A549 (cell line): Measurements from ENCODE around the gene MYH15. TPM values are rescaled to one million over a fixed set of nuclear protein-coding genes. Genes with fewer than 3 reads are reported as not detected.

ENCODE experiments used
- ATAC-seq, 2 experiments: fragments of 200-7000 bp in 1 of 2; fragments of >200 bp in 1 of 2; cut with Nextera tagmentation in 1 of 2; cut with Tn5 transposase in 1 of 2; 3 replicates each; pipeline versions ENCODE4 v1.8.0 to v1.9.1; 2018 to 2020; ENCODE audit warnings: mild to moderate bottlenecking in 1 of 2, moderate library complexity in 1 of 2
- CTCF ChIA-PET: fragments of 300-600 bp; sonication (Branson Sonifier 250); formaldehyde crosslinking; extraction: SDS; loops from one replicate; lab custom pipeline; 2021; ENCODE audit warnings: antibody characterized with exemption, inconsistent platforms; lab: Yijun Ruan, JAX
- POLR2A ChIA-PET: fragments of 350-600 bp; formaldehyde crosslinking; extraction: SDS; loops from one replicate; lab custom pipeline; 2021; ENCODE audit warnings: antibody characterized with exemption, inconsistent platforms; lab: Yijun Ruan, JAX
- DNase-seq, 2 experiments: peaks; one replicate each; pipeline versions ENCODE4 v3.0.0 to v3.0.0-alpha.2; 2011 to 2016; ENCODE audit warnings: low read depth in 1 of 2, low spot score in 1 of 2
- FAIRE-seq: peaks from 2 replicates; lab custom pipeline; 2011; peaks lifted over from hg19 to GRCh38; lab: Jason Lieb, UNC
- H3K27ac ChIP-seq, 2 experiments: fragments of >200 bp; sonication (Bioruptor Twin); formaldehyde crosslinking; 3 replicates each; pipeline ENCODE4 v1.5.1; 2016 to 2017
- H3K4me1 ChIP-seq: fragments of >200 bp; sonication (Bioruptor Twin); formaldehyde crosslinking; 3 replicates; pipeline ENCODE4 v1.6.1; 2016
- H3K4me2 ChIP-seq: fragments of >200 bp; sonication (Bioruptor Twin); formaldehyde crosslinking; 3 replicates; pipeline ENCODE4 v1.6.1; 2016
- H3K4me3 ChIP-seq: fragments of >200 bp; sonication (Bioruptor Twin); formaldehyde crosslinking; 3 replicates; pipeline ENCODE4 v1.5.1; 2016
- H3K9me3 ChIP-seq: fragments of >200 bp; sonication (Bioruptor Twin); formaldehyde crosslinking; 3 replicates; pipeline ENCODE4 v1.6.1; 2016
- BHLHE40 ChIP-seq: IDR thresholded peaks from 2 replicates; pipeline ENCODE4 v1.6.1; 2012; ENCODE audit warnings: low read depth, low read length, inconsistent platforms
- CEBPB ChIP-seq, 2 experiments: fragments of >200 bp in 1 of 2; sonication (Bioruptor Twin) in 1 of 2; formaldehyde crosslinking in 1 of 2; IDR thresholded peaks; 2 replicates each; pipeline ENCODE4 v1.6.1; 2012 to 2016
- EHMT2 ChIP-seq: fragments of 200-600 bp; sonication (generic); IDR thresholded peaks from 2 replicates; pipeline ENCODE4 v1.6.1; 2016; ENCODE audit warnings: antibody characterized with exemption, low read depth, mild to moderate bottlenecking, moderate library complexity
- ESRRA ChIP-seq: fragments of 150-350 bp; IDR thresholded peaks from 2 replicates; pipeline ENCODE4 v1.6.1; 2014; ENCODE audit warnings: mild to moderate bottlenecking, low read length, borderline replicate concordance
- FOSL2 ChIP-seq, 2 experiments: fragments of 450-650 bp in 1 of 2; fragments of >200 bp in 1 of 2; sonication (Bioruptor Twin) in 1 of 2; formaldehyde crosslinking; IDR thresholded peaks; 2 replicates each; pipeline versions ENCODE4 v1.5.0 to v1.6.1; 2016 to 2020; ENCODE audit warnings: mild to moderate bottlenecking in 1 of 2, moderate library complexity in 1 of 2
- HES2 ChIP-seq: fragments of >200 bp; sonication (Bioruptor Twin); formaldehyde crosslinking; IDR thresholded peaks from 2 replicates; pipeline ENCODE4 v1.6.1; 2016
- HOXB5 ChIP-seq: fragments of 250-450 bp; sonication (Bioruptor Pico); IDR thresholded peaks from 2 replicates; pipeline ENCODE4 v1.5.0; 2020; ENCODE audit warnings: mild to moderate bottlenecking, moderate library complexity
- JUN ChIP-seq, 2 experiments: fragments of >200 bp; sonication (Bioruptor Twin); formaldehyde crosslinking; IDR thresholded peaks; 2 replicates in 1 of 2; 3 replicates in 1 of 2; pipeline ENCODE4 v1.6.1; 2016 to 2017
- MAFK ChIP-seq: fragments of 450-650 bp; IDR thresholded peaks from 2 replicates; pipeline ENCODE4 v1.6.1; 2014; ENCODE audit not compliant: partially characterized antibody
- MAX ChIP-seq: IDR thresholded peaks from 2 replicates; pipeline ENCODE4 v1.6.1; 2012
- MYC ChIP-seq: IDR thresholded peaks from 2 replicates; pipeline ENCODE4 v1.6.1; 2012; ENCODE audit warnings: mild to moderate bottlenecking, inconsistent platforms, low read length, improper control_type of control experiment, borderline replicate concordance
- NPAS2 ChIP-seq: fragments of 250-450 bp; sonication (Bioruptor Pico); IDR thresholded peaks from 2 replicates; pipeline ENCODE4 v1.8.0; 2022; ENCODE audit warnings: mild to moderate bottlenecking, moderate library complexity, borderline replicate concordance
- RARB ChIP-seq: fragments of 250-450 bp; sonication (Bioruptor Pico); IDR thresholded peaks from 2 replicates; pipeline ENCODE4 v1.8.0; 2021; ENCODE audit warnings: mild to moderate bottlenecking, moderate library complexity
- RCOR1 ChIP-seq: fragments of 150-350 bp; IDR thresholded peaks from 2 replicates; pipeline ENCODE4 v1.6.1; 2014; ENCODE audit warnings: antibody characterized with exemption, low read length, low read depth
- RFX5 ChIP-seq: fragments of 450-650 bp; IDR thresholded peaks from 2 replicates; pipeline ENCODE4 v1.7.1; 2014; ENCODE audit warnings: antibody characterized with exemption, mild to moderate bottlenecking, moderate library complexity
- TP53 ChIP-seq: fragments of 250-450 bp; sonication (Bioruptor Pico); IDR thresholded peaks from 2 replicates; pipeline ENCODE4 v1.5.0; 2021; ENCODE audit warnings: mild to moderate bottlenecking, moderate library complexity
- WGBS: methylation state at CpG from one replicate; pipeline ENCODE4 v1.1.6; 2017; ENCODE audit errors: missing lambda C conversion rate; 5-methylcytosine and 5-hydroxymethylcytosine counted together
- polyA plus RNA-seq, 4 experiments: library from polyadenylated mRNA; depleted of rRNA in 3 of 4; stranded (reverse); fragments of >200 nt; fragmentation: RNase III in 1 of 4; extraction: RNeasy Plus Mini Kit Qiagen cat#74134 plus additional on column Dnase treatment in 1 of 4; gene quantifications; 2 replicates in 3 of 4; 3 replicates in 1 of 4; pipeline ENCODE4 v1.2.3, GENCODE V29; 2011 to 2017
- TF ChIP-seq, protein P1 (sequence below): fragments of >200 bp; sonication (Bioruptor Twin); formaldehyde crosslinking; IDR thresholded peaks from 3 replicates; pipeline ENCODE4 v1.5.1; 2016
- TF ChIP-seq, protein P2 (sequence below): IDR thresholded peaks from 2 replicates; pipeline ENCODE4 v1.6.1; 2012
- TF ChIP-seq, protein P3 (sequence below): IDR thresholded peaks from 2 replicates; pipeline ENCODE4 v1.6.1; 2012; ENCODE audit warnings: low read depth, borderline replicate concordance
- TF ChIP-seq, protein P4 (sequence below): fragments of 250-450 bp; sonication (Bioruptor Pico); IDR thresholded peaks from 2 replicates; pipeline ENCODE4 v1.5.0; 2021; ENCODE audit warnings: mild to moderate bottlenecking, moderate library complexity, borderline replicate concordance

Gene MYH15
- polyA plus RNA-seq, 2 of the 4 experiments (the other 2 are of a cell fraction), result 0.39 to 1.7 TPM

DNA sequence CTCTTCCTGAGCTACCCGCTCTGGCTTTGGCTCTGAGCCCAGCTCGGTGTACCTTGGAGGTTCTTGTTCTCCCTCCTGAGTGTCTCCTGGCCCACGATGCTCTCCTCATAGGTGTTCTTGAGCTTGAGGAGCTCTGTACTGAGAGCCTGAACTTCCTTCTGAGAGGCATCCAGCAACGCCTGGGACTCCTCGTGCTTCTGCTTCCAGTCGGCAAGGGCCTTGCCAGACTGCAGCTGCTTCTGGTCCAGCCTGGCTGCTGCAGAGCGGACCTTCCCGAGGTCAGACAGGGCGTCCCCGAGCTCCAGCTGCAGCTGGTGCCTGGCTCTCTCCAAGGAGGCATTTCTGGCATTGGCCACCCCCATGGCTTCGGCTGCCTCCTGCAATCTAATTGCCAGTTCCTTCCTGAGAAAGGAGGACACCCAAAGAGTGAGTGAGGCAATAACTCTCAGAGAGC lies 99.8 kb downstream of the MYH15 start (continued):
- TF ChIP-seq CEBPB (IDR thresholded peaks at IDR 0.05), result no peak

DNA sequence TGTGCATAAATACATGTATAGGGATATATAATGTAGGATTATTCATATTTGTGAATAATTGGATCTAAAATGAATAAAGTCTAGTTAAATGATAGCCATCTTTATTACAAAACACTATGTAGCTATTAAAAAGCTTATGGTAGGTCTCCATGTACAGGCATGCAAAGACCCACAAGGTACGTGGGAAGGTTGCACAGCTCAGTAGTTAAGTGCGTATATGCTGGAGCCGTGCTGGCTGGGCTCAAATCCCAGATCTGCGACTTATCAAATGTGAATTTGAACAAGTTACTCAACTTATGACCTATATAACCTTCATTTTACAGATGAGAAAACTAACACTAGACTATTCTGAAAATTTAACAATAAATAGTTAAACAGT lies 100.6 kb downstream of the MYH15 start:
- H3K4me3 ChIP-seq, result no peak overlapping the region
- ChIA-PET CTCF (interaction anchor here (1.4 to 1.6 kb wide), 2 partner anchors 256 to 472 kb away, joined by 6 to 9 read pairs; no protein-coding TSS in a partner anchor), POLR2A (no interaction called here)
- TF ChIP-seq, protein P1, sequence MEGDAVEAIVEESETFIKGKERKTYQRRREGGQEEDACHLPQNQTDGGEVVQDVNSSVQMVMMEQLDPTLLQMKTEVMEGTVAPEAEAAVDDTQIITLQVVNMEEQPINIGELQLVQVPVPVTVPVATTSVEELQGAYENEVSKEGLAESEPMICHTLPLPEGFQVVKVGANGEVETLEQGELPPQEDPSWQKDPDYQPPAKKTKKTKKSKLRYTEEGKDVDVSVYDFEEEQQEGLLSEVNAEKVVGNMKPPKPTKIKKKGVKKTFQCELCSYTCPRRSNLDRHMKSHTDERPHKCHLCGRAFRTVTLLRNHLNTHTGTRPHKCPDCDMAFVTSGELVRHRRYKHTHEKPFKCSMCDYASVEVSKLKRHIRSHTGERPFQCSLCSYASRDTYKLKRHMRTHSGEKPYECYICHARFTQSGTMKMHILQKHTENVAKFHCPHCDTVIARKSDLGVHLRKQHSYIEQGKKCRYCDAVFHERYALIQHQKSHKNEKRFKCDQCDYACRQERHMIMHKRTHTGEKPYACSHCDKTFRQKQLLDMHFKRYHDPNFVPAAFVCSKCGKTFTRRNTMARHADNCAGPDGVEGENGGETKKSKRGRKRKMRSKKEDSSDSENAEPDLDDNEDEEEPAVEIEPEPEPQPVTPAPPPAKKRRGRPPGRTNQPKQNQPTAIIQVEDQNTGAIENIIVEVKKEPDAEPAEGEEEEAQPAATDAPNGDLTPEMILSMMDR, result no peak
- TF ChIP-seq BHLHE40 (no peak), HOXB5 (CRISPR knock-in tag) (no peak), ESRRA (no peak), RCOR1 (no peak), FOSL2 (IDR thresholded peaks at IDR 0.05) (no peak), FOSL2 (CRISPR knock-in tag; IDR thresholded peaks at IDR 0.05) (no peak), MAX (no peak), MAFK (no peak), NPAS2 (CRISPR knock-in tag) (no peak), TP53 (CRISPR knock-in tag) (no peak), HES2 (no peak)
- TF ChIP-seq, protein P2, sequence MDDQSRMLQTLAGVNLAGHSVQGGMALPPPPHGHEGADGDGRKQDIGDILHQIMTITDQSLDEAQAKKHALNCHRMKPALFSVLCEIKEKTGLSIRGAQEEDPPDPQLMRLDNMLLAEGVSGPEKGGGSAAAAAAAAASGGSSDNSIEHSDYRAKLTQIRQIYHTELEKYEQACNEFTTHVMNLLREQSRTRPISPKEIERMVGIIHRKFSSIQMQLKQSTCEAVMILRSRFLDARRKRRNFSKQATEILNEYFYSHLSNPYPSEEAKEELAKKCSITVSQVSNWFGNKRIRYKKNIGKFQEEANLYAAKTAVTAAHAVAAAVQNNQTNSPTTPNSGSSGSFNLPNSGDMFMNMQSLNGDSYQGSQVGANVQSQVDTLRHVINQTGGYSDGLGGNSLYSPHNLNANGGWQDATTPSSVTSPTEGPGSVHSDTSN, result no peak
- no peak overlapping the region for H3K27ac ChIP-seq
- H3K4me1 ChIP-seq, result no peaks in the 10 kb centered on the region
- ATAC-seq (no peak), FAIRE-seq (no peak), DNase-seq (no peak)
- no peak overlapping the region for H3K4me2 ChIP-seq
- no peaks in the 10 kb centered on the region for H3K9me3 ChIP-seq
- WGBS, result 74% methylated on average over 4 of the region's 4 CpGs

DNA sequence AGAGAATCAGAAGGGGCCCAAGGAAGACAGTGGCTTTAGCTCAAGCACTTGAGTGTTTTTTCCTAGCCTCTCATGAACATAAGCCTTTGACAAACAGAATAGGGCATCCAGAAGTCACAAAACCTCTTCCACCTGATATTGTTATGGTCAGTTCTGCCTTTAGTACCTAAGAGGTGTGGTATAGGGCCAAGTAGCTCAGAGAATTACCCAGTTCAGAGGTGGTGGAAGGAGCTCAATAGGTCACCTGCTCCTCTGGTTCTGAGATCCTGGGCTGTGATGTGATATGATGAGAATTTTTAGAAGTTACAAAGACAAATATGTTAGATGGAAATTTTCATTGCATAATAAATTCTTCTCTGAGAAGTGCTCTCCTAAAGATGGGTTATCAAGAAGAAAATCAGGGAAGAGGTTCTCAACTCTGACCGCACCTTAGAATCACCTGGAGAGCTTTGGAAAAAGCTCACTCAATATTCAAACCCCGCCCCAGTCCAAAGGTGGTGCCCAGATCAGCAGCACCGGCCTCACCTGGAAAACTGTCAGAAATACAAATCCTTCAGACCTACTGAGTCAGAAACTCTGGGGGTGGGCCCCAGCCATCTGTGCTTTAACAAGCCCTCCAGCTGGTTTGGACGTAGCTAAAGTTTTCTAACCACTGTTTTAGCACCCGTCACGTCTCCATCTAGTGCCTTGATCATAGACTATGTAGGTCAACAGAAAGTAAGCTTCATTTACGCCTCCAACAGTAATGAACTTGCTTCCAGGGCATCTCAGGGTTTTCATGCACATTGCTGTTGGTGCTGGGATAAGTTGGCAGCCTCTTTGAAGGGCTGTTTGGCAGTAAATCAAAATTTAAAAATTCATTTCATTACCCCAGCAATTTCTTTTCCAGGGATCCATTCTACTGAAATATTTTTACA lies 101.3 kb downstream of the MYH15 start:
- H3K4me2 ChIP-seq, result no peak overlapping the region
- no peak for TF ChIP-seq RARB (CRISPR knock-in tag)
- TF ChIP-seq, protein P3, sequence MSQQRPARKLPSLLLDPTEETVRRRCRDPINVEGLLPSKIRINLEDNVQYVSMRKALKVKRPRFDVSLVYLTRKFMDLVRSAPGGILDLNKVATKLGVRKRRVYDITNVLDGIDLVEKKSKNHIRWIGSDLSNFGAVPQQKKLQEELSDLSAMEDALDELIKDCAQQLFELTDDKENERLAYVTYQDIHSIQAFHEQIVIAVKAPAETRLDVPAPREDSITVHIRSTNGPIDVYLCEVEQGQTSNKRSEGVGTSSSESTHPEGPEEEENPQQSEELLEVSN, result no peak
- ChIA-PET CTCF (interaction anchor here (0.6 to 1.6 kb wide), 3 partner anchors 256 to 1332 kb away, joined by 3 to 9 read pairs (median 6); no protein-coding TSS in a partner anchor), POLR2A (no interaction called here)
- ATAC-seq, result no peak
- H3K9me3 ChIP-seq, result no peaks in the 10 kb centered on the region
- no peak overlapping the region for H3K4me3 ChIP-seq
- FAIRE-seq, result no peak
- no peak for DNase-seq
- no peaks in the 10 kb centered on the region for H3K4me1 ChIP-seq
- 67% methylated on average over 7 of the region's 7 CpGs for WGBS
- H3K27ac ChIP-seq, result no peak overlapping the region

GRCh38 chr3:108407886-108408285 lies 102.5 kb downstream of the MYH15 start:
- Histone ChIP-seq H3K4me1 (no peaks in the 10 kb centered on the region), H3K27ac (no peak overlapping the region), H3K4me3 (no peak overlapping the region), H3K4me2 (no peak overlapping the region), H3K9me3 (no peaks in the 10 kb centered on the region)
- DNase-seq (no peak), ATAC-seq (no peak), FAIRE-seq (no peak)
- ChIA-PET CTCF (interaction anchor here (0.9 to 1.4 kb wide), 8 partner anchors 9 to 470 kb away, joined by 3 to 6 read pairs (median 4); no protein-coding TSS in a partner anchor), POLR2A (no interaction called here)
- WGBS, result 49% methylated on average over 3 of the region's 3 CpGs
- TF ChIP-seq HOXB5 (CRISPR knock-in tag) (no peak), JUN (IDR thresholded peaks at IDR 0.05) (no peak), MYC (no peak), EHMT2 (no peak), BHLHE40 (no peak), RFX5 (no peak), MAFK (no peak)
- TF ChIP-seq, protein P2, result no peak
- TF ChIP-seq, protein P3, result no peak
- TF ChIP-seq, protein P4, sequence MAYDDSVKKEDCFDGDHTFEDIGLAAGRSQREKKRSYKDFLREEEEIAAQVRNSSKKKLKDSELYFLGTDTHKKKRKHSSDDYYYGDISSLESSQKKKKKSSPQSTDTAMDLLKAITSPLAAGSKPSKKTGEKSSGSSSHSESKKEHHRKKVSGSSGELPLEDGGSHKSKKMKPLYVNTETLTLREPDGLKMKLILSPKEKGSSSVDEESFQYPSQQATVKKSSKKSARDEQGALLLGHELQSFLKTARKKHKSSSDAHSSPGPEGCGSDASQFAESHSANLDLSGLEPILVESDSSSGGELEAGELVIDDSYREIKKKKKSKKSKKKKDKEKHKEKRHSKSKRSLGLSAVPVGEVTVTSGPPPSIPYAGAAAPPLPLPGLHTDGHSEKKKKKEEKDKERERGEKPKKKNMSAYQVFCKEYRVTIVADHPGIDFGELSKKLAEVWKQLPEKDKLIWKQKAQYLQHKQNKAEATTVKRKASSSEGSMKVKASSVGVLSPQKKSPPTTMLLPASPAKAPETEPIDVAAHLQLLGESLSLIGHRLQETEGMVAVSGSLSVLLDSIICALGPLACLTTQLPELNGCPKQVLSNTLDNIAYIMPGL (CRISPR knock-in tag), result no peak
